Endothelial cell (in vitro differentiated cells): ENCODE results near the gene NCOA1. TPM values are rescaled to one million over a fixed set of nuclear protein-coding genes. Genes with fewer than 3 reads are reported as not detected.
"Not testable (repeated sequence)": the region's sequence is repeated elsewhere in the genome, so short reads cannot be mapped to it uniquely, and the experiment has no call there.

Experiments
- DNase-seq: peaks from one replicate; pipeline ENCODE4 v3.0.0; 2021; ENCODE audit warnings: low spot score
- H3K27ac Mint-ChIP-seq: one replicate; pipeline ENCODE4 v1.8.0; 2021; ENCODE audit warnings: mixed read lengths, inconsistent platforms; ENCODE audit not compliant: unreplicated experiment
- H3K27me3 Mint-ChIP-seq: one replicate; pipeline ENCODE4 v1.8.0; 2021; ENCODE audit warnings: mild to moderate bottlenecking, moderate library complexity, mixed read lengths, inconsistent platforms; ENCODE audit not compliant: unreplicated experiment
- H3K36me3 Mint-ChIP-seq: one replicate; pipeline ENCODE4 v1.8.0; 2021; ENCODE audit warnings: mild to moderate bottlenecking, low read depth, mixed read lengths, inconsistent platforms; ENCODE audit not compliant: unreplicated experiment
- H3K4me1 Mint-ChIP-seq: one replicate; pipeline ENCODE4 v1.8.0; 2021; ENCODE audit warnings: mild to moderate bottlenecking, mixed read lengths, inconsistent platforms; ENCODE audit not compliant: unreplicated experiment
- H3K4me3 Mint-ChIP-seq: one replicate; pipeline ENCODE4 v1.8.0; 2021; ENCODE audit warnings: mild to moderate bottlenecking, mixed read lengths, inconsistent platforms; ENCODE audit not compliant: unreplicated experiment
- H3K9me3 Mint-ChIP-seq: one replicate; pipeline ENCODE4 v1.8.0; 2021; ENCODE audit warnings: mixed read lengths, inconsistent platforms; ENCODE audit not compliant: unreplicated experiment
- CTCF ChIP-seq: fragments of 200-600 bp; sonication (generic); IDR thresholded peaks from one replicate; pipeline ENCODE4 v1.5.0; 2021; ENCODE audit warnings: antibody characterized with exemption; ENCODE audit not compliant: unreplicated experiment
- total RNA-seq: library from RNA; stranded (reverse); fragmentation: NEBNext Ultra II Directional; extraction: Animal tissue kit (Norgen Biotek cat#: 25700); gene quantifications from one replicate; pipeline ENCODE4 v1.2.1, GENCODE V29; 2021; ENCODE audit not compliant: unreplicated experiment

Gene NCOA1
- total RNA-seq, 1 donor from 2014 or later: 47.4 TPM

DNA sequence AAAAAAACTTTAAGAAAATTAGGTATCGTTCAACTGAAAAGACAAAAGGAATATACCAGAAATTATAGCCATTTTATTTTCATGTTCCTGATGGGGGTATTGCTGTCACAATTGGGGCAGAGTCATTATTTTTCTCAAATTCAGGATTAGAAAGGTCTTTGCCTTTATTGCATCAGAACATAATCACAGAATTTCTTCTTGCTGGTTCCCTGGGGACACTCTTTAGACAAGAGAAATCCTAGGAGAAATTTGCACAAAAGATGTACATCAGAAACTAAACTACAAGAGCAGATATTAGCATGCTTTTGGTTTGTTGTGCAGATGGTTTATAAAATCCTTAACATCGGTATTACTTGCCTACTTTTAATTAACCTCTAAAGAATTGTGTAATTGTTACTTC, 103.2 kb downstream of the NCOA1 start:
- no peak overlapping the region for H3K4me3 Mint-ChIP-seq
- peaks cover 10% of the 10 kb centered on the region for H3K4me1 Mint-ChIP-seq
- DNase-seq: no peak
- no peaks in the 10 kb centered on the region for H3K36me3 Mint-ChIP-seq
- H3K27ac Mint-ChIP-seq: no peak overlapping the region
- no peak for TF ChIP-seq CTCF
- no peaks in the 10 kb centered on the region for H3K9me3 Mint-ChIP-seq
- H3K27me3 Mint-ChIP-seq: no peaks in the 10 kb centered on the region

GRCh38 chr2:24597181-24597870, 106.3 kb downstream of the NCOA1 start:
- H3K9me3 Mint-ChIP-seq: no peaks in the 10 kb centered on the region
- no peaks in the 10 kb centered on the region for H3K36me3 Mint-ChIP-seq
- no peak for DNase-seq
- no peak for TF ChIP-seq CTCF
- H3K4me1 Mint-ChIP-seq: peaks cover 10% of the 10 kb centered on the region
- H3K27me3 Mint-ChIP-seq: no peaks in the 10 kb centered on the region
- H3K27ac Mint-ChIP-seq: no peak overlapping the region
- H3K4me3 Mint-ChIP-seq: no peak overlapping the region

DNA sequence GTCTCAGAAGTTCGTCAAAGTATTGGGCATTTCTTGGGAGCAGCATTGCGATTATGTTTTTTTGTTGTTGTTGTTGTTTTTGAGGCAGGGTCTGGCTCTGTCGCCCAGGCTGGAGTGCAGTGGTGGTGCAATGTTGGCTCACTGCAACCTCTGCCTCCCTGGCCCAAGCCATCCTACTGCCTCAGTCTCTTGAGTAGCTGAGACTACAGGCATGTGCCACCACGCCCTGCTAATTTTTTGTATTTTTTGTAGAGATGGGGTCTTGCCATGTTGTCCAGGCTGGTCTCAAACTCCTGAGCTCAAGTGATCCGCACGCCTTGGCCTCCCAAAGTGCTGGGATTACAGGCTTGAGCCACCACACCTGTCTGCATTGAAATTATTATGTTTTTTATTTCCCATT, 109.1 kb downstream of the NCOA1 start:
- not testable (repeated sequence) for H3K27ac Mint-ChIP-seq, H3K4me1 Mint-ChIP-seq, H3K36me3 Mint-ChIP-seq, H3K4me3 Mint-ChIP-seq, H3K9me3 Mint-ChIP-seq, H3K27me3 Mint-ChIP-seq, DNase-seq

DNA sequence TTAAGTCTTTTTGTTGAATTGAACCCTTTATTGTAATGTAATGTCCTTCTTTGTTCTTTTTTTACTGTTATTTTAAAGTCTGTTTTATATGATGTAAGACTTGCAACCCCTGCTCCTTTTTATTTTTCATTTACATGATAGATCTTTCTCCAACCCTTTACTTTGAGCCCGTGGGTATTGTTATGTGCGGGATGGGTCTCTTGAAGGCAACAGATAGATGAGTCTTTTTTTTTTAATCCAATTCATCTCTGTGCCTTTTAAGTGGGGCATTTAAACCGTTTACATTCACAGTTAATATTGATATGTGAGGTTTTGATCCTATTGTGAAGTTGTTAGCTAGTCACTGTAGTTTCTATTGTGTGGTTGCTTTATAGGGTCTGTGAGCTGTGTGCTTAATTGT, 120.6 kb downstream of the NCOA1 start:
- TF ChIP-seq CTCF: no peak
- Mint-ChIP-seq H3K27ac (no peak overlapping the region), H3K9me3 (no peaks in the 10 kb centered on the region), H3K4me3 (no peak overlapping the region), H3K27me3 (peaks cover 1% of the 10 kb centered on the region), H3K36me3 (peaks cover 3% of the 10 kb centered on the region), H3K4me1 (peaks cover 14% of the 10 kb centered on the region)
- no peak for DNase-seq

DNA sequence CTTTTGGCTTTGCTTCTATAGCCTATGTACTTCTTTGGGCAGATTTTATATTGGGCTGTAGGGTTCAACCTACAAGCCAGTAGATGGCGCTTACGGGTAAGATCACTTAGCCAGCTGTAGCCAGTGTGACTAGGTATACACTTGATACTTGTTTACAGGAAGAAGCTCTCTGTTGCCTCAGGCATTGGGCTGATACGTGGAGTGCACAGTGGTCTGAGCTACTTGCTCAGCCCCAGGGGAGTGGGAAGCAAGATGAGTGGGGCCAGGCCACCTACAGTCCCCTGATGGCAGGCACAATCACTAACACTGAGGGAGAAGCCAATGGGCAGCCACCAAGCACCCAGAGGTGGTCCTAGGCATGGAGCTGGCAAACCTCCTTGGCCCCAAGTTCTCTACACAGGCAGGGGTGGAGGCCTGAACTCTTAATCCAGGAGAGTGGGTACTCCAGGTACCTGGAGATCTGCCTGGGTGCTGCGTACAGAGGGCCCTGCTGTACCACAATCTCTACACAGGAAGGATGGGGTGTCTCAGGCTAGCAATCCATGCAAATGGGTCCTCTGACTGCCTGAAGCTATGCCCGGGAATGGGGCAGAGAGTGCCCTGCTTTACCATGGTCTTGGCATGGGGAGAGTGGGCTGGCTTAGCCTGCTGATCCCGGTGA, 122.2 kb downstream of the NCOA1 start:
- H3K27me3 Mint-ChIP-seq: peaks cover 1% of the 10 kb centered on the region
- peak overlapping the region; percentile 83 for H3K27ac Mint-ChIP-seq
- H3K9me3 Mint-ChIP-seq: no peaks in the 10 kb centered on the region
- peaks cover 14% of the 10 kb centered on the region for H3K4me1 Mint-ChIP-seq
- peak; percentile 32 for TF ChIP-seq CTCF
- DNase-seq: peak; percentile 31
- H3K36me3 Mint-ChIP-seq: no peaks in the 10 kb centered on the region
- H3K4me3 Mint-ChIP-seq: peak overlapping the region; percentile 26
